ENCODE results near the gene MGAT1.

DNA sequence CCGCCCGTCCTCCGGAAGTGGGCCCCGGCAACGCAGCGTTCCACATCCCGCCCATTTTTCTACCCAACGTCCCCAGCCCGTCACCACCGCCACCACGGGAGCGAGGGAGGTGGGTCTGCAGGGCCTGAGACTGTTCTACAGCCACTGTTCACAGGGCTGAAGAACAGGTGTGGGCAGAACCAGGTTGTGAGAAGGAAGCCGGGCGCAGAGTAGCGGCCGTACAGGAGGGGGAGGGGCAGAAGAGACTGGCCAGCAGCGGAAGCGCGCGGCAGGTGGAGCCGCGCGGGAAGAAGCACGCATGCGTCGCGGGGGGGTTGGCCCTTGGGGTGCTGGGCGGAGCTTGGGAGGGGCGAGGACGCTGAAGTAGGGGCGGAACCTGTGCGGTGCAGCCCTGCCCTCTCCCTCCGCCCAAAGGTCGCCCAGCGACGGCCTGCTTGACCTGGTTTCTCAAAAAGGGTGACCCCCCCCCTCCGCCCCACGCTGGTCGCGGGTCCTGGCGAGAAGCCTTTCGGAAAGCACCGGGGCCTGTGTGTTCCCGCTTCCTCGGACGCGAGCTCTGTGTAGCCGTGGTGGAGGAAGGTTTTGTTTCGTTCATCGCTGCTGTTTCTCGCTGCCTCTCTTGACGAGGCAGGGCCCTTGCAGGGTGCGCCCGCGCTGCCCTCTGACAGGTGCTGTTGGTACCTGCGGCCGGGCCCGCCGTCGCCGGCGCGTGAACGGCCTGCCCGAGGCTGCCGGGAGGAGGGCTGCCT lies 7.8 kb upstream of the MGAT1 start:
- TF ChIP-seq, protein P1, sequence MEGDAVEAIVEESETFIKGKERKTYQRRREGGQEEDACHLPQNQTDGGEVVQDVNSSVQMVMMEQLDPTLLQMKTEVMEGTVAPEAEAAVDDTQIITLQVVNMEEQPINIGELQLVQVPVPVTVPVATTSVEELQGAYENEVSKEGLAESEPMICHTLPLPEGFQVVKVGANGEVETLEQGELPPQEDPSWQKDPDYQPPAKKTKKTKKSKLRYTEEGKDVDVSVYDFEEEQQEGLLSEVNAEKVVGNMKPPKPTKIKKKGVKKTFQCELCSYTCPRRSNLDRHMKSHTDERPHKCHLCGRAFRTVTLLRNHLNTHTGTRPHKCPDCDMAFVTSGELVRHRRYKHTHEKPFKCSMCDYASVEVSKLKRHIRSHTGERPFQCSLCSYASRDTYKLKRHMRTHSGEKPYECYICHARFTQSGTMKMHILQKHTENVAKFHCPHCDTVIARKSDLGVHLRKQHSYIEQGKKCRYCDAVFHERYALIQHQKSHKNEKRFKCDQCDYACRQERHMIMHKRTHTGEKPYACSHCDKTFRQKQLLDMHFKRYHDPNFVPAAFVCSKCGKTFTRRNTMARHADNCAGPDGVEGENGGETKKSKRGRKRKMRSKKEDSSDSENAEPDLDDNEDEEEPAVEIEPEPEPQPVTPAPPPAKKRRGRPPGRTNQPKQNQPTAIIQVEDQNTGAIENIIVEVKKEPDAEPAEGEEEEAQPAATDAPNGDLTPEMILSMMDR (IDR thresholded peaks at IDR 0.05), result no peak
- TF ChIP-seq POLR2A (IDR thresholded peaks at IDR 0.05) (peak; percentile 80), EP300 (IDR thresholded peaks at IDR 0.05) (no peak)
